ENCODE measurements around the gene WDR45B. TPM values are rescaled to one million over a fixed set of nuclear protein-coding genes. Genes with fewer than 3 reads are reported as not detected.

The WDR45B gene
- total and polyA plus RNA-seq, 2 experiments from 2014 or later, result 87.3 to 87.8 TPM

DNA sequence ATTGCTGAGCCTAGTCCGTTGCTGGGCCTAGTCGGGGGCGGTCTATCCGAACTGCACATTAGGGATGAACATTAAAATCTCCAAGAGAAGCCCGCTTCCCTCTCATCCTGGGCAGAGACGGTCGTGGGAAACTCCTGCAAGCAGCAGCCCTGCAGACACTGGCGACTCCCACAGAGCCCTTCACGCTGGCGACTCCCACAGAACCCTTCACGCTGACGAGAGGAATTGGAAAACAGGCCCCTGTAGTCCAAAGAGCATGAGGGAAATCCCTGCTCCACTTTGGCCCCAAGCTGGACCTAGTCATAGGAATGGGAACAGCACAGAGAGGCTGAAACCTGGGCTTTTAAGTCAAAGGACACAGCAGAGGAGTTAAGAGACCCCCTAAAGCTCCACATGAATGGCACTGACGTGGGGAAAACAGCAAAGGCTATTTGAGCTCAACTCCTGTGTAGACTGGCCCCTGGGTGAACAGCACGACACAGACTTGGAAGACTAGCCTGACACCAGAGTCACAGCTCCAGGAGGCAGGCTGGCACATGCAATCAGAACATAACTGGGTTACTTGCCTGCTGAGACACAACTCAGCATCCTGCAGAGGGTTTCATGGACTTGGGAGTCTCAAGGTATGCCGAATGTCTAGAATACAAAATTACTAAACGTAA, 42.2 kb downstream of the WDR45B start:
- no peaks in the 10 kb centered on the region for H4K20me1 ChIP-seq (ENCODE audit: insufficient read depth)
- H3K27me3 ChIP-seq (replicated peaks; ENCODE audit: insufficient read depth), result no peaks in the 10 kb centered on the region
- H3K4me2 ChIP-seq (ENCODE audit: unreplicated experiment), result no peak overlapping the region
- H3K4me1 ChIP-seq (ENCODE audit: insufficient read depth), result 0 out of 2 replicates have a peak, but pooled peaks cover 3% of the 10 kb centered on the region
- peaks cover 25% of the 10 kb centered on the region; the same call in 1 of the 2 replicates for H3K79me2 ChIP-seq (ENCODE audit: insufficient read depth)
- no peak overlapping the region for H3K27ac ChIP-seq
- H3K36me3 ChIP-seq (ENCODE audit: low read depth), result peaks cover 41% of the 10 kb centered on the region
- no peaks in the 10 kb centered on the region for H3K9me3 ChIP-seq (ENCODE audit: low read depth)
- no peaks in the 10 kb centered on the region for H3K9me2 ChIP-seq (ENCODE audit: insufficient read depth)
- H3K9ac ChIP-seq, result no peak overlapping the region
- peaks cover 25% of the 10 kb centered on the region for H3F3A ChIP-seq (ENCODE audit: insufficient read depth)
- 83 to 87% methylated on average over 16 of the region's 16 CpGs for WGBS, 2 experiments (ENCODE audit: low coverage in 1 of 2, low lambda C conversion rate in 2 of 2, missing lambda C conversion rate in 2 of 2)
- DNase-seq, result no peak
- TF ChIP-seq EZH2 (IDR thresholded peaks at IDR 0.05; ENCODE audit: insufficient read depth, poor library complexity, severe bottlenecking), result no peak
- TF ChIP-seq EZH2phosphoT487 (IDR thresholded peaks at IDR 0.05; ENCODE audit: insufficient read depth, low read depth), result no peak
- no peak overlapping the region for H3K4me3 ChIP-seq
- no peak overlapping the region for H2AFZ ChIP-seq
- in situ Hi-C loops (cut with MboI), result no loop called here

DNA sequence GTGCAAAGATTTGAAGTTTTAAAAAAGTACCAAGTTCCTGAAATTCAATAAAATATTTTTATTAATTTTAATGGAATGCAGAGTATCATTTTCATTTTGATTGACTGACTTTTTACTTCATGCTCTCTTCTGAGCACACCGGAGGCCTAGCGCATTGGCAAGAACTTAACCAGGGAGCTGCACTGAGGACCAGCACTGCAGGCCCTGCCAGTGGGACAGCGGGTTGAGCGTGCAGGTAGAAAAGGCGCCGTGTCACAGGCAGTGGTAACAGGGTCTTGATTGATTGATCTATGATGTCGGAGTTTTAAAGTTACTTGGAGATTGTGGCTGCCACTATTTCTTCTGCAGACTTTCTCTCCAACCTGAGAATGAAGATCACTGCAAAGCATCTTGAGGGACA, 43.7 kb downstream of the WDR45B start:
- DNase-seq, result no peak
- no peak overlapping the region for H2AFZ ChIP-seq
- no peak for TF ChIP-seq EZH2 (IDR thresholded peaks at IDR 0.05; ENCODE audit: insufficient read depth, poor library complexity, severe bottlenecking)
- TF ChIP-seq EZH2phosphoT487 (IDR thresholded peaks at IDR 0.05; ENCODE audit: insufficient read depth, low read depth), result no peak
- no peaks in the 10 kb centered on the region for H4K20me1 ChIP-seq (ENCODE audit: insufficient read depth)
- peaks cover 19% of the 10 kb centered on the region for H3F3A ChIP-seq (ENCODE audit: insufficient read depth)
- H3K36me3 ChIP-seq (ENCODE audit: low read depth), result peaks cover 55% of the 10 kb centered on the region
- H3K27ac ChIP-seq, result no peak overlapping the region
- H3K9me3 ChIP-seq (ENCODE audit: low read depth), result no peaks in the 10 kb centered on the region
- 88 to 89% methylated on average over 7 of the region's 7 CpGs for WGBS, 2 experiments (ENCODE audit: low coverage in 1 of 2, low lambda C conversion rate in 2 of 2, missing lambda C conversion rate in 2 of 2)
- H3K79me2 ChIP-seq (ENCODE audit: insufficient read depth), result peaks cover 37% of the 10 kb centered on the region
- H3K9me2 ChIP-seq (ENCODE audit: insufficient read depth), result no peaks in the 10 kb centered on the region
- H3K4me3 ChIP-seq, result no peak overlapping the region
- 0 out of 2 replicates have a peak, but pooled peaks cover 3% of the 10 kb centered on the region for H3K4me1 ChIP-seq (ENCODE audit: insufficient read depth)
- no peak overlapping the region for H3K9ac ChIP-seq
- no peak overlapping the region for H3K4me2 ChIP-seq (ENCODE audit: unreplicated experiment)
- no peaks in the 10 kb centered on the region for H3K27me3 ChIP-seq (replicated peaks; ENCODE audit: insufficient read depth)
- in situ Hi-C loops (cut with MboI), result no loop called here

GRCh38 chr17:82603981-82604448, 44.2 kb downstream of the WDR45B start:
- Histone ChIP-seq H3K9me2 (ENCODE audit: insufficient read depth) (no peaks in the 10 kb centered on the region), H4K20me1 (ENCODE audit: insufficient read depth) (no peaks in the 10 kb centered on the region), H3K4me3 (no peak overlapping the region), H3K27me3 (replicated peaks; ENCODE audit: insufficient read depth) (no peaks in the 10 kb centered on the region), H3K4me1 (ENCODE audit: insufficient read depth) (0 out of 2 replicates have a peak, but pooled peaks cover 3% of the 10 kb centered on the region), H2AFZ (no peak overlapping the region), H3K4me2 (ENCODE audit: unreplicated experiment) (no peak overlapping the region), H3K9ac (no peak overlapping the region), H3F3A (ENCODE audit: insufficient read depth) (peaks cover 14% of the 10 kb centered on the region), H3K79me2 (ENCODE audit: insufficient read depth) (peaks cover 42% of the 10 kb centered on the region), H3K36me3 (ENCODE audit: low read depth) (peaks cover 56% of the 10 kb centered on the region), H3K27ac (no peak overlapping the region), H3K9me3 (ENCODE audit: low read depth) (no peaks in the 10 kb centered on the region)
- no peak for TF ChIP-seq EZH2phosphoT487 (IDR thresholded peaks at IDR 0.05; ENCODE audit: insufficient read depth, low read depth)
- no peak for TF ChIP-seq EZH2 (IDR thresholded peaks at IDR 0.05; ENCODE audit: insufficient read depth, poor library complexity, severe bottlenecking)
- in situ Hi-C loops (cut with MboI), result no loop called here
- no peak for DNase-seq
- 88 to 90% methylated on average over 18 of the region's 18 CpGs for WGBS, 2 experiments (ENCODE audit: low coverage in 1 of 2, low lambda C conversion rate in 2 of 2, missing lambda C conversion rate in 2 of 2)

GRCh38 chr17:82602986-82603710, 45.1 kb downstream of the WDR45B start:
- H3K4me1 ChIP-seq (ENCODE audit: insufficient read depth), result 0 out of 2 replicates have a peak, but pooled peaks cover 10% of the 10 kb centered on the region
- 87 to 89% methylated on average over 20 of the region's 20 CpGs for WGBS, 2 experiments (ENCODE audit: low coverage in 1 of 2, low lambda C conversion rate in 2 of 2, missing lambda C conversion rate in 2 of 2)
- TF ChIP-seq EZH2phosphoT487 (IDR thresholded peaks at IDR 0.05; ENCODE audit: insufficient read depth, low read depth) (no peak), EZH2 (IDR thresholded peaks at IDR 0.05; ENCODE audit: insufficient read depth, poor library complexity, severe bottlenecking) (no peak)
- no peaks in the 10 kb centered on the region for H3K27me3 ChIP-seq (replicated peaks; ENCODE audit: insufficient read depth)
- no peaks in the 10 kb centered on the region for H3K9me3 ChIP-seq (ENCODE audit: low read depth)
- H4K20me1 ChIP-seq (ENCODE audit: insufficient read depth), result no peaks in the 10 kb centered on the region
- no peak overlapping the region for H3K4me3 ChIP-seq
- no peak overlapping the region for H3K9ac ChIP-seq
- H3K27ac ChIP-seq, result no peak overlapping the region
- H3K4me2 ChIP-seq (ENCODE audit: unreplicated experiment), result no peak overlapping the region
- in situ Hi-C loops (cut with MboI), result no loop called here
- H3K79me2 ChIP-seq (ENCODE audit: insufficient read depth), result peaks cover 46% of the 10 kb centered on the region
- no peak overlapping the region for H2AFZ ChIP-seq
- H3K36me3 ChIP-seq (ENCODE audit: low read depth), result peaks cover 56% of the 10 kb centered on the region
- DNase-seq, result no peak
- H3F3A ChIP-seq (ENCODE audit: insufficient read depth), result peaks cover 12% of the 10 kb centered on the region; the same call in 1 of the 2 replicates
- H3K9me2 ChIP-seq (ENCODE audit: insufficient read depth), result no peaks in the 10 kb centered on the region

Data from GM23248 (cell line).